ENCODE measurements around the gene EFCAB14.

GRCh38 chr1:46673749-46674182, 45.1 kb downstream of the EFCAB14 start:
- TF ChIP-seq, protein P1, sequence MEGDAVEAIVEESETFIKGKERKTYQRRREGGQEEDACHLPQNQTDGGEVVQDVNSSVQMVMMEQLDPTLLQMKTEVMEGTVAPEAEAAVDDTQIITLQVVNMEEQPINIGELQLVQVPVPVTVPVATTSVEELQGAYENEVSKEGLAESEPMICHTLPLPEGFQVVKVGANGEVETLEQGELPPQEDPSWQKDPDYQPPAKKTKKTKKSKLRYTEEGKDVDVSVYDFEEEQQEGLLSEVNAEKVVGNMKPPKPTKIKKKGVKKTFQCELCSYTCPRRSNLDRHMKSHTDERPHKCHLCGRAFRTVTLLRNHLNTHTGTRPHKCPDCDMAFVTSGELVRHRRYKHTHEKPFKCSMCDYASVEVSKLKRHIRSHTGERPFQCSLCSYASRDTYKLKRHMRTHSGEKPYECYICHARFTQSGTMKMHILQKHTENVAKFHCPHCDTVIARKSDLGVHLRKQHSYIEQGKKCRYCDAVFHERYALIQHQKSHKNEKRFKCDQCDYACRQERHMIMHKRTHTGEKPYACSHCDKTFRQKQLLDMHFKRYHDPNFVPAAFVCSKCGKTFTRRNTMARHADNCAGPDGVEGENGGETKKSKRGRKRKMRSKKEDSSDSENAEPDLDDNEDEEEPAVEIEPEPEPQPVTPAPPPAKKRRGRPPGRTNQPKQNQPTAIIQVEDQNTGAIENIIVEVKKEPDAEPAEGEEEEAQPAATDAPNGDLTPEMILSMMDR (IDR thresholded peaks at IDR 0.05), result no peak
- no peak for TF ChIP-seq POLR2A (IDR thresholded peaks at IDR 0.05)
